KOPT-K1 (cell line): Measurements from ENCODE around the gene MTARC1.

Source experiments
- H3K27ac ChIP-seq: fragments of 200-600 bp; sonication (generic); 2 replicates; pipeline ENCODE4 v1.5.1; 2016; ENCODE audit warnings: antibody characterized with exemption, mild to moderate bottlenecking, low read depth, low read length; ENCODE audit not compliant: poor library complexity, severe bottlenecking
- H3K36me3 ChIP-seq: fragments of 200-600 bp; sonication (generic); 2 replicates; pipeline ENCODE4 v1.5.1; 2017; ENCODE audit warnings: antibody characterized with exemption, mild to moderate bottlenecking, low read length, moderate library complexity; ENCODE audit not compliant: insufficient read depth
- H3K9me3 ChIP-seq: fragments of 200-600 bp; sonication (generic); 2 replicates; pipeline ENCODE4 v1.5.1; 2017; ENCODE audit warnings: antibody characterized with exemption, low read length, mild to moderate bottlenecking; ENCODE audit not compliant: insufficient read depth, poor library complexity, severe bottlenecking

The MTARC1 gene

GRCh38 chr1:220786057-220786336, 716 bp upstream of the MTARC1 start:
- Histone ChIP-seq H3K9me3 (no peaks in the 10 kb centered on the region), H3K36me3 (no peaks in the 10 kb centered on the region), H3K27ac (no peak overlapping the region)

- H3K36me3 ChIP-seq: no peaks in the 10 kb centered on the region
- no peaks in the 10 kb centered on the region for H3K9me3 ChIP-seq
- no peak overlapping the region for H3K27ac ChIP-seq
Measured at GRCh38 chr1:220787069-220787619, 431 bp downstream of the MTARC1 start.

GRCh38 chr1:220788900-220789299, 2.2 kb downstream of the MTARC1 start:
- Histone ChIP-seq H3K36me3 (no peaks in the 10 kb centered on the region), H3K9me3 (no peaks in the 10 kb centered on the region), H3K27ac (no peak overlapping the region)

- Histone ChIP-seq H3K9me3 (no peaks in the 10 kb centered on the region), H3K27ac (no peak overlapping the region), H3K36me3 (no peaks in the 10 kb centered on the region)
Measured at GRCh38 chr1:220789532-220790147, 2.9 kb downstream of the MTARC1 start.

- H3K9me3 ChIP-seq: no peaks in the 10 kb centered on the region
- no peaks in the 10 kb centered on the region for H3K36me3 ChIP-seq
- no peak overlapping the region for H3K27ac ChIP-seq
Measured at GRCh38 chr1:220791285-220791684, 4.6 kb downstream of the MTARC1 start.

- no peak overlapping the region for H3K27ac ChIP-seq
- H3K9me3 ChIP-seq: no peaks in the 10 kb centered on the region
- no peaks in the 10 kb centered on the region for H3K36me3 ChIP-seq
Measured at GRCh38 chr1:220791956-220792355, 5.2 kb downstream of the MTARC1 start.

GRCh38 chr1:220796530-220796929, 9.8 kb downstream of the MTARC1 start:
- H3K27ac ChIP-seq: no peak overlapping the region
- no peaks in the 10 kb centered on the region for H3K36me3 ChIP-seq
- H3K9me3 ChIP-seq: no peaks in the 10 kb centered on the region

GRCh38 chr1:220797044-220797443, 10.3 kb downstream of the MTARC1 start:
- H3K27ac ChIP-seq: no peak overlapping the region
- no peaks in the 10 kb centered on the region for H3K9me3 ChIP-seq
- H3K36me3 ChIP-seq: no peaks in the 10 kb centered on the region

GRCh38 chr1:220797553-220797952, 10.8 kb downstream of the MTARC1 start:
- H3K27ac ChIP-seq: no peak overlapping the region
- no peaks in the 10 kb centered on the region for H3K36me3 ChIP-seq
- no peaks in the 10 kb centered on the region for H3K9me3 ChIP-seq

- Histone ChIP-seq H3K27ac (no peak overlapping the region), H3K9me3 (no peaks in the 10 kb centered on the region), H3K36me3 (no peaks in the 10 kb centered on the region)
Measured at GRCh38 chr1:220798338-220798737, 11.6 kb downstream of the MTARC1 start.

- no peaks in the 10 kb centered on the region for H3K9me3 ChIP-seq
- H3K36me3 ChIP-seq: no peaks in the 10 kb centered on the region
- H3K27ac ChIP-seq: no peak overlapping the region
Measured at GRCh38 chr1:220800262-220800661, 13.5 kb downstream of the MTARC1 start.

GRCh38 chr1:220803401-220804201, 16.9 kb downstream of the MTARC1 start:
- Histone ChIP-seq H3K9me3 (no peaks in the 10 kb centered on the region), H3K36me3 (no peaks in the 10 kb centered on the region), H3K27ac (no peak overlapping the region)

GRCh38 chr1:220804202-220804586, 17.5 kb downstream of the MTARC1 start:
- no peak overlapping the region for H3K27ac ChIP-seq
- no peaks in the 10 kb centered on the region for H3K36me3 ChIP-seq
- no peaks in the 10 kb centered on the region for H3K9me3 ChIP-seq

- H3K27ac ChIP-seq: no peak overlapping the region
- no peaks in the 10 kb centered on the region for H3K36me3 ChIP-seq
- H3K9me3 ChIP-seq: no peaks in the 10 kb centered on the region
Measured at GRCh38 chr1:220806408-220806807, 19.7 kb downstream of the MTARC1 start.

- Histone ChIP-seq H3K36me3 (no peaks in the 10 kb centered on the region), H3K9me3 (no peaks in the 10 kb centered on the region), H3K27ac (no peak overlapping the region)
Measured at GRCh38 chr1:220807726-220808125, 21.0 kb downstream of the MTARC1 start.
